Uterus (tissue), 4 donors: ENCODE results near the gene RNASEH2B. TPM values are rescaled to one million over a fixed set of nuclear protein-coding genes. Genes with fewer than 3 reads are reported as not detected.
A peak's percentile ranks its signal among the peaks of the same experiment; 100 is the strongest.

Experiments
- DNase-seq, 2 donors: peaks; one replicate each; pipeline ENCODE4 v3.0.0-alpha.2; 2019 to 2020
- H3K27ac ChIP-seq, 2 donors: fragments of 200-600 bp; sonication (generic); 1 replicate in 1 of 2; 2 replicates in 1 of 2; pipeline ENCODE4 v1.5.1; 2016 to 2018
- H3K27me3 ChIP-seq, 2 donors: fragments of 200-600 bp; sonication (generic); one replicate each; pipeline ENCODE4 v1.5.1; 2018 to 2019; ENCODE audit warnings: control low read depth in 1 of 2
- H3K36me3 ChIP-seq, 2 donors: fragments of 200-600 bp; sonication (generic); one replicate each; pipeline ENCODE4 v1.5.1; 2019; ENCODE audit warnings: control low read depth in 1 of 2
- H3K4me1 ChIP-seq, 2 donors: fragments of 200-600 bp; sonication (generic); one replicate each; pipeline ENCODE4 v1.5.1; 2018 to 2019; ENCODE audit warnings: control low read depth in 1 of 2
- H3K4me3 ChIP-seq, 2 donors: fragments of 200-600 bp; sonication (generic); 1 replicate in 1 of 2; 2 replicates in 1 of 2; pipeline ENCODE4 v1.5.1; 2018 to 2019; ENCODE audit warnings: mild to moderate bottlenecking in 1 of 2
- H3K9me3 ChIP-seq, 2 donors: fragments of 200-600 bp; sonication (generic); one replicate each; pipeline ENCODE4 v1.5.1; 2019; ENCODE audit warnings: control low read depth in 1 of 2
- CTCF ChIP-seq, 4 experiments: fragments of 200-600 bp in 2 of 4; fragments of 450-650 bp in 2 of 4; sonication (generic) in 2 of 4; IDR thresholded peaks; one replicate each; pipeline ENCODE4 v1.5.1; 2016 to 2019; ENCODE audit warnings: antibody characterized with exemption in 4 of 4, mild to moderate bottlenecking in 2 of 4, moderate library complexity in 1 of 4
- POLR2A ChIP-seq, 2 donors: fragments of 450-650 bp; IDR thresholded peaks; one replicate each; pipeline ENCODE4 v1.6.1; 2016; ENCODE audit warnings: antibody characterized with exemption in 2 of 2, mild to moderate bottlenecking in 1 of 2, moderate library complexity in 1 of 2
- intact Hi-C: fragments of 100-400 bp; cut with DNase I; formaldehyde crosslinking; loops from one replicate; pipeline ENCODE4 v1.15.1; 2023; ENCODE audit warnings: low total_unique reads
- total RNA-seq, 4 donors: library from RNA; depleted of rRNA in 3 of 4; stranded (reverse); fragments of >200 nt in 3 of 4; gene quantifications; one replicate each; pipeline versions ENCODE4 v1.1.0 to v1.2.4, GENCODE V29; 2014 to 2023
- donor health status: DM: yes; HTN: yes; CAD: no.

The RNASEH2B gene
- total RNA-seq, 4 donors from 2014 or later = 101 to 183 (median 155) TPM

GRCh38 chr13:50995854-50996253 lies 86.3 kb downstream of the RNASEH2B start:
- H3K9me3 ChIP-seq = no peaks in the 10 kb centered on the region
- DNase-seq = no peak
- intact Hi-C loops = no loop called here
- TF ChIP-seq CTCF (IDR thresholded peaks at IDR 0.05) = no peak
- no peak for TF ChIP-seq POLR2A (IDR thresholded peaks at IDR 0.05)
- peak overlapping the region; percentile 71 to 82 for H3K27ac ChIP-seq
- no peaks in the 10 kb centered on the region for H3K27me3 ChIP-seq
- H3K36me3 ChIP-seq = no peaks in the 10 kb centered on the region
- H3K4me1 ChIP-seq = peaks cover 3 to 13% of the 10 kb centered on the region in 2 donors
- no peak overlapping the region for H3K4me3 ChIP-seq

GRCh38 chr13:50998326-50998725 lies 88.7 kb downstream of the RNASEH2B start:
- Histone ChIP-seq H3K4me3 (no peak overlapping the region), H3K27me3 (no peaks in the 10 kb centered on the region), H3K4me1 (peaks cover 2 to 3% of the 10 kb centered on the region in 2 donors), H3K36me3 (no peaks in the 10 kb centered on the region), H3K9me3 (no peaks in the 10 kb centered on the region), H3K27ac (no peak overlapping the region)
- DNase-seq = no peak
- intact Hi-C loops = no loop called here
- TF ChIP-seq POLR2A (IDR thresholded peaks at IDR 0.05) = no peak
- TF ChIP-seq CTCF (IDR thresholded peaks at IDR 0.05) = no peak

- no peak for DNase-seq
- intact Hi-C loops = no loop called here
- no peak for TF ChIP-seq CTCF (IDR thresholded peaks at IDR 0.05)
- TF ChIP-seq POLR2A (IDR thresholded peaks at IDR 0.05) = no peak
Measured at GRCh38 chr13:50999641-51000040, 90.0 kb downstream of the RNASEH2B start.

GRCh38 chr13:51000061-51000460 lies 90.5 kb downstream of the RNASEH2B start:
- no peak for DNase-seq
- Histone ChIP-seq H3K27me3 (no peaks in the 10 kb centered on the region), H3K4me3 (no peak overlapping the region), H3K27ac (no peak overlapping the region), H3K36me3 (no peaks in the 10 kb centered on the region), H3K4me1 (no peaks in the 10 kb centered on the region), H3K9me3 (no peaks in the 10 kb centered on the region)
- TF ChIP-seq POLR2A (IDR thresholded peaks at IDR 0.05) (no peak), CTCF (IDR thresholded peaks at IDR 0.05) (no peak)
- intact Hi-C loops = no loop called here

More at GRCh38 chr13:50999641-51000040, 90.0 kb downstream of the RNASEH2B start:
- Histone ChIP-seq H3K4me3 (no peak overlapping the region), H3K9me3 (no peaks in the 10 kb centered on the region), H3K36me3 (no peaks in the 10 kb centered on the region), H3K27ac (no peak overlapping the region), H3K27me3 (no peaks in the 10 kb centered on the region), H3K4me1 (no peaks in the 10 kb centered on the region)

- Histone ChIP-seq H3K4me3 (no peak overlapping the region), H3K27me3 (no peaks in the 10 kb centered on the region), H3K27ac (peak overlapping the region in 1 of 2 donors; percentile 25), H3K36me3 (no peaks in the 10 kb centered on the region), H3K4me1 (peaks cover 0 to 3% of the 10 kb centered on the region in 2 donors), H3K9me3 (no peaks in the 10 kb centered on the region)
- TF ChIP-seq CTCF (IDR thresholded peaks at IDR 0.05) = no peak
- TF ChIP-seq POLR2A (IDR thresholded peaks at IDR 0.05) = no peak
- intact Hi-C loops = no loop called here
- DNase-seq = peak; percentile 75 to 86
Measured at GRCh38 chr13:51000571-51001260, 91.1 kb downstream of the RNASEH2B start.
